Peyer's patch (tissue), 4 donors: ENCODE measurements around the gene GM2A.

Source experiments
- CTCF ChIP-seq, 6 experiments: fragments of 450-650 bp in 4 of 6; fragments of 200-600 bp in 2 of 6; sonication (generic) in 1 of 6; IDR thresholded peaks; one replicate each; pipeline ENCODE4 v1.5.1; 2017 to 2019; ENCODE audit warnings: antibody characterized with exemption in 6 of 6, mild to moderate bottlenecking in 3 of 6, moderate library complexity in 1 of 6
- POLR2A ChIP-seq, 2 donors: fragments of 450-650 bp; IDR thresholded peaks; one replicate each; pipeline ENCODE4 v1.5.1; 2017; ENCODE audit warnings: antibody characterized with exemption in 2 of 2, mild to moderate bottlenecking in 2 of 2, moderate library complexity in 2 of 2

GRCh38 chr5:151204051-151204450 lies 48.9 kb upstream of the GM2A start:
- TF ChIP-seq CTCF (IDR thresholded peaks at IDR 0.05): no peak
- TF ChIP-seq POLR2A (IDR thresholded peaks at IDR 0.05): no peak
